ENCODE measurements around the gene SLC22A16. TPM values are rescaled to one million over a fixed set of nuclear protein-coding genes. Genes with fewer than 3 reads are reported as not detected.

Gene SLC22A16
- total and polyA plus RNA-seq, 2 of the 8 experiments (the other 6 are each of a cell fraction or from before 2014, with no cell fraction given), result not detected

- TF ChIP-seq CHD7 (IDR thresholded peaks at IDR 0.05; ENCODE audit: insufficient replicate concordance, low read length) (no peak), USF2 (IDR thresholded peaks at IDR 0.05; ENCODE audit: low read length) (no peak), SUZ12 (IDR thresholded peaks at IDR 0.05; ENCODE audit: low read length) (no peak), CHD2 (IDR thresholded peaks at IDR 0.05; ENCODE audit: low read length) (no peak), CBX8 (IDR thresholded peaks at IDR 0.05; ENCODE audit: borderline replicate concordance, low read depth, low read length) (no peak)
Measured at GRCh38 chr6:110476046-110476849, at the start of gene SLC22A16 (continued).
